22Rv1 (cell line): ENCODE data around the gene PCDH9.

Experiments
- ZFX ChIP-seq: fragments of 450-650 bp; IDR thresholded peaks from 2 replicates; pipeline ENCODE4 v1.6.1; 2017; ENCODE audit warnings: antibody characterized with exemption, borderline replicate concordance
- TF ChIP-seq, protein P1 (sequence below): fragments of 450-650 bp; IDR thresholded peaks from 2 replicates; pipeline ENCODE4 v1.5.1; 2017; ENCODE audit warnings: mild to moderate bottlenecking

DNA sequence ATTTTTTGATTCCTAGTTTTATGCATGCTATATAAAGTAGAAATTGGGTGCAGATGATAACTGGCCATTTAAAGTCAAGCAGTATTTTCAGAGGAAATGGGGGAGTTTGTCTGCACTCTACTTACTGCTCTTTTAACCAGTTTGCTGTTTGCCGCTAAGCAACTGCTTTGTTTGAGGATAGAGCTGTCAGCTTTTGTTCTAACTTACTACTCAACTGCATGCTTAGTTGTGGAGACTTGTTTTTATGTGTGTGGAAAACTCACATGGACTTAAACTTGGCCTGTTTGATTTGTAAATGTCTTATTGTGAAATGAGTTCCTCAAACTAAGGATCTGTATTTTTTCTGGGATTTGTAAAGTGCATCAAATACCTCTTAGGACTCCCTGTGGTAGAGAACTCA is 591.1 kb downstream of the PCDH9 start:
- TF ChIP-seq, protein P1, sequence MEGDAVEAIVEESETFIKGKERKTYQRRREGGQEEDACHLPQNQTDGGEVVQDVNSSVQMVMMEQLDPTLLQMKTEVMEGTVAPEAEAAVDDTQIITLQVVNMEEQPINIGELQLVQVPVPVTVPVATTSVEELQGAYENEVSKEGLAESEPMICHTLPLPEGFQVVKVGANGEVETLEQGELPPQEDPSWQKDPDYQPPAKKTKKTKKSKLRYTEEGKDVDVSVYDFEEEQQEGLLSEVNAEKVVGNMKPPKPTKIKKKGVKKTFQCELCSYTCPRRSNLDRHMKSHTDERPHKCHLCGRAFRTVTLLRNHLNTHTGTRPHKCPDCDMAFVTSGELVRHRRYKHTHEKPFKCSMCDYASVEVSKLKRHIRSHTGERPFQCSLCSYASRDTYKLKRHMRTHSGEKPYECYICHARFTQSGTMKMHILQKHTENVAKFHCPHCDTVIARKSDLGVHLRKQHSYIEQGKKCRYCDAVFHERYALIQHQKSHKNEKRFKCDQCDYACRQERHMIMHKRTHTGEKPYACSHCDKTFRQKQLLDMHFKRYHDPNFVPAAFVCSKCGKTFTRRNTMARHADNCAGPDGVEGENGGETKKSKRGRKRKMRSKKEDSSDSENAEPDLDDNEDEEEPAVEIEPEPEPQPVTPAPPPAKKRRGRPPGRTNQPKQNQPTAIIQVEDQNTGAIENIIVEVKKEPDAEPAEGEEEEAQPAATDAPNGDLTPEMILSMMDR: no peak
- no peak for TF ChIP-seq ZFX
